ENCODE measurements around the gene PCBP3.

PCBP3 gene

DNA sequence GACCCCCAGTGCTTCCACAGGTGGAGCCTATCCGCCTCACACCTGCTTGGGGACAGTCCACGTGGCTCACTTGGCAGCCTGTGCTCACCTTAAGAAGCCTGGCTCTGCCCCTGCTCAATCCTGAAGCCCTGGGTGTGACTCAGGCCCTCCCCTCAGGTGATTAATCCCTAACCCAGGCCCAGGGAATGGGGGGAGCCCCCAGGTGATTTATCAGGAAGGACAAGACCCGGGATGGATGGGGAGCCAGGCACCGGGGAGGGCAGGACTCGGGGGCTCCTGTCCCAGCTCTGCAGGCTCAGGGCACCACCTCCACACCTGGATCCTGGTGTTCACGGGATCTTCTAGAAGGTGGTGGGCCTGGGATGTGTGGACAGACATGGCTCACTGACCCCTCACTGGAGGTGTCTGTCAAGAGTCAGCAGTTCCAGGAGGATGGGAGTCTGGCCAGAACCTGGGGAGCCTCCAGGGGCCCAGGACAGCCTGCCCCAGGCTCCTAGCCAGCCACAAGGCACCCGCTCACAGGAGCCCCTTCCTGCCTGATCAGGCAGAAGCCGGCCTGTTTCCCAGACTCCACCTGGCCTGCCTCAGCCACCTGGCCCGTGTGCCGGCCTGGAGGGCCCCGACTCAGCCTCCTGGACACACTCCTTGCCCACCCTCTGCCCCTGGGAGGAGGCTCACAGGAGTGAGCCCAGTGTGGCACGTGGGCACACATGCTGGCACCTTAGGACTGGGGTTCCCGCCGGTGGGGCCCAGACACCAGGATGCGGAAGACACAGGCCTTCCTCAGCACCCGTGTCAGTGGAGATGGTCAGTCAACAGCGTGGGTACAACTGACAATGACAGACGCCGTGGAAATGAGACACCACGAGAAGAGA is 299.5 kb downstream of the PCBP3 start:
- Histone ChIP-seq H3K4me2 (ENCODE audit: low read depth, low read length, poor library complexity, severe bottlenecking) (no peak overlapping the region), H3K27me3 (ENCODE audit: low read length) (no peaks in the 10 kb centered on the region), H3K9me3 (ENCODE audit: insufficient read depth, low read length) (no peaks in the 10 kb centered on the region), H4K20me1 (ENCODE audit: low read depth, low read length) (no peaks in the 10 kb centered on the region), H3K9me2 (replicated peaks; ENCODE audit: insufficient read depth, low read length) (no peaks in the 10 kb centered on the region), H3K4me3 (ENCODE audit: insufficient read depth, low read length, poor library complexity, severe bottlenecking) (no peak overlapping the region), H3F3A (ENCODE audit: insufficient read depth) (no peaks in the 10 kb centered on the region), H3K79me2 (ENCODE audit: insufficient read depth, low read length) (no peaks in the 10 kb centered on the region), H3K36me3 (ENCODE audit: low read length) (no peaks in the 10 kb centered on the region), H3K27ac (ENCODE audit: low read depth, low read length) (no peak overlapping the region), H3K9ac (ENCODE audit: low read length) (no peak overlapping the region), H2AFZ (ENCODE audit: low read depth, low read length, severe bottlenecking) (no peak overlapping the region)
- no peak for TF ChIP-seq EZH2phosphoT487 (conservative IDR thresholded peaks at IDR 0.05; ENCODE audit: low read length)
- TF ChIP-seq, protein P1, sequence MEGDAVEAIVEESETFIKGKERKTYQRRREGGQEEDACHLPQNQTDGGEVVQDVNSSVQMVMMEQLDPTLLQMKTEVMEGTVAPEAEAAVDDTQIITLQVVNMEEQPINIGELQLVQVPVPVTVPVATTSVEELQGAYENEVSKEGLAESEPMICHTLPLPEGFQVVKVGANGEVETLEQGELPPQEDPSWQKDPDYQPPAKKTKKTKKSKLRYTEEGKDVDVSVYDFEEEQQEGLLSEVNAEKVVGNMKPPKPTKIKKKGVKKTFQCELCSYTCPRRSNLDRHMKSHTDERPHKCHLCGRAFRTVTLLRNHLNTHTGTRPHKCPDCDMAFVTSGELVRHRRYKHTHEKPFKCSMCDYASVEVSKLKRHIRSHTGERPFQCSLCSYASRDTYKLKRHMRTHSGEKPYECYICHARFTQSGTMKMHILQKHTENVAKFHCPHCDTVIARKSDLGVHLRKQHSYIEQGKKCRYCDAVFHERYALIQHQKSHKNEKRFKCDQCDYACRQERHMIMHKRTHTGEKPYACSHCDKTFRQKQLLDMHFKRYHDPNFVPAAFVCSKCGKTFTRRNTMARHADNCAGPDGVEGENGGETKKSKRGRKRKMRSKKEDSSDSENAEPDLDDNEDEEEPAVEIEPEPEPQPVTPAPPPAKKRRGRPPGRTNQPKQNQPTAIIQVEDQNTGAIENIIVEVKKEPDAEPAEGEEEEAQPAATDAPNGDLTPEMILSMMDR (IDR thresholded peaks at IDR 0.05; ENCODE audit: insufficient read depth, low read length, poor library complexity, severe bottlenecking) = no peak

DNA sequence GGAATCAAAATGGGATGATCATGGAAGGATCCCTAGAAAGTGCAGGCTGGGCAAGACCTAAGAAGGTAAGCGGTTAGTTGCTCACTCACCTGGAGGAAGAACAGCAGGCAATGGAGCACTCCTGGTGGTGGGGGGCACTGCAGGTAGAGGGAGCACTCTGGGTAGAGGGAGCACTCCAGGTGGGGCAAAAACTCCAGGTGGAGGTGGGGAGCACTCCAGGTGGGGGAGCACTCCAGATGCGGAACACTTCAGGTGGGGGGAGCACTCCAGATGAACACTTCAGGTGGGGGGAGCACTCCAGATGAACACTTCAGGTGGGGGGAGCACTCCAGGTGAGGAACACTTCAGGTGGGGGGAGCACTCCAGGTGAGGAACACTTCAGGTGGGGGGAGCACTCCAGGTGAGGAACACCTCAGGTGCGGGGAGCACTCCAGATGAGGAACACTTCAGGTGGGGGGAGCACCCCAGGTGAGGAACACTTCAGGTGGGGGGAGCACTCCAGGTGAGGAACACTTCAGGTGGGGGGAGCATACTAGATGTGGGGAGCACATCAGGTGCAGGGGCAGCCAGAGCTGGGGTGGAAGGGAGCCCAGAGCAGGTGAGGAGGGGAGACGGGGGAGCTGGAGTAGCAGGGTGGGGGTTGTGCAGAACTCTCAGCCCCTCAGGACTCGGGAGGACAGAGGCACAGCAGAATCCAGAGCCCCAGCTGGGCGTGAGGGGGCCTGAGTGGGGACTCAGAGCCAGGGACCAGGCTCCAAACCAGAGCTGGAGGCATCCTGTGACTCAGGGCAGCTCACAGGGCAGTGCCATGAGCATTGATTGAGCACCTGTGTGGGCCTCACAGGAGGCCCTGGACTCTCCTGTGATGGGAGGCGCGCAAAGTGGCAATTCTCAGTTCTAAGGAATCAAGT is 300.4 kb downstream of the PCBP3 start:
- H3K79me2 ChIP-seq (ENCODE audit: insufficient read depth, low read length) = no peaks in the 10 kb centered on the region
- no peak overlapping the region for H3K4me2 ChIP-seq (ENCODE audit: low read depth, low read length, poor library complexity, severe bottlenecking)
- no peaks in the 10 kb centered on the region for H3K9me2 ChIP-seq (replicated peaks; ENCODE audit: insufficient read depth, low read length)
- H3K9me3 ChIP-seq (ENCODE audit: insufficient read depth, low read length) = no peaks in the 10 kb centered on the region
- H3K9ac ChIP-seq (ENCODE audit: low read length) = no peak overlapping the region
- TF ChIP-seq EZH2phosphoT487 (conservative IDR thresholded peaks at IDR 0.05; ENCODE audit: low read length) = no peak
- TF ChIP-seq, protein P1 (IDR thresholded peaks at IDR 0.05; ENCODE audit: insufficient read depth, low read length, poor library complexity, severe bottlenecking) = no peak
- H3K4me3 ChIP-seq (ENCODE audit: insufficient read depth, low read length, poor library complexity, severe bottlenecking) = no peak overlapping the region
- H3K27ac ChIP-seq (ENCODE audit: low read depth, low read length) = no peak overlapping the region
- no peaks in the 10 kb centered on the region for H3K27me3 ChIP-seq (ENCODE audit: low read length)
- H4K20me1 ChIP-seq (ENCODE audit: low read depth, low read length) = no peaks in the 10 kb centered on the region
- no peaks in the 10 kb centered on the region for H3F3A ChIP-seq (ENCODE audit: insufficient read depth)
- no peaks in the 10 kb centered on the region for H3K36me3 ChIP-seq (ENCODE audit: low read length)
- no peak overlapping the region for H2AFZ ChIP-seq (ENCODE audit: low read depth, low read length, severe bottlenecking)

DNA sequence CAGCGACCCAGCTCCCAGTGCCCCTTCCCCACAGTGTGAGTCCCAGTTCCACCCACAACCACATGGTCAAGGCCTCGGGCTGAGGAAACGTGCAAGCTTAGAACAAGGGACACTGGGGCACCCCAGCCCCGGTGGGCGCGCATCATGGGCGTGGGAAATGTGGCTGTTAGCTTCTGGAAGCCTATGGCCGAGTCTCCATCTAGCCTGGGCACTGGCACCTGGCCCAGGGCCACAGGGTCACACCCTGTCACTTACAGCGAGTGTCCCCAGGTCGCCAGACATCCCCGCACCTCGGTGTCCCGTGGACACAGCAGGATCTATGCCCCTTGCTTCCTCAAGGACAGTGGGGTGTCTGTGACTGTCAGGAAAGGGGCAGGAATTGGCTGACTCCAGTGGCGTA is 301.1 kb downstream of the PCBP3 start:
- Histone ChIP-seq H3K27ac (ENCODE audit: low read depth, low read length) (no peak overlapping the region), H3K9me2 (replicated peaks; ENCODE audit: insufficient read depth, low read length) (no peaks in the 10 kb centered on the region), H3K36me3 (ENCODE audit: low read length) (no peaks in the 10 kb centered on the region), H3K27me3 (ENCODE audit: low read length) (no peaks in the 10 kb centered on the region), H3K4me3 (ENCODE audit: insufficient read depth, low read length, poor library complexity, severe bottlenecking) (no peak overlapping the region), H3K4me2 (ENCODE audit: low read depth, low read length, poor library complexity, severe bottlenecking) (no peak overlapping the region), H2AFZ (ENCODE audit: low read depth, low read length, severe bottlenecking) (no peak overlapping the region), H3F3A (ENCODE audit: insufficient read depth) (no peaks in the 10 kb centered on the region), H3K9me3 (ENCODE audit: insufficient read depth, low read length) (no peaks in the 10 kb centered on the region), H3K9ac (ENCODE audit: low read length) (no peak overlapping the region), H4K20me1 (ENCODE audit: low read depth, low read length) (no peaks in the 10 kb centered on the region), H3K79me2 (ENCODE audit: insufficient read depth, low read length) (no peaks in the 10 kb centered on the region)
- TF ChIP-seq EZH2phosphoT487 (conservative IDR thresholded peaks at IDR 0.05; ENCODE audit: low read length) = no peak
- TF ChIP-seq, protein P1 (IDR thresholded peaks at IDR 0.05; ENCODE audit: insufficient read depth, low read length, poor library complexity, severe bottlenecking) = no peak

Data from SU-DHL-6 (cell line).